ENCODE results near the gene ZNF750. TPM values are rescaled to one million over a fixed set of nuclear protein-coding genes. Genes with fewer than 3 reads are reported as not detected.

Gene ZNF750
- total and polyA plus RNA-seq, 2 experiments from 2014 or later: 0.13 to 0.17 TPM

DNA sequence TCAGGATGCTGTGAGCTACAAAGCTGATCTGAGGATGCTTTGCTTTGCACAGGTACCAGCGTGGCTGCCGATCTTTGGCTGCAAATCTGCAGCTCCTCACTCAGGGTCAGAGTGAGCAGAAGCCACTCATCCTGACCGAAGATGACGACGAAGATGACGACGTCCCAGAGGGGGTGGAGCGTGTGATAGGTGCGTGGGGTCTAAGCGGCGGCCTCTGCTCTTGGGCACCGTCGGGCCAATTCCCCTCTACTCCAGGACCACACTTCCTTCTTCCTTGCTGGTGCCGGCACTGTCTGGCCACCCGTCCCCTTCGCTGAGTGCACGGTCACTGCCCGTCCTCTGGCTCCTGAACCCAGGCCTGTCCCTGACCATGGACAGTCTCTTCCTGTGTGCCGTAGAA, 34.0 kb downstream of the ZNF750 start:
- no peak for ATAC-seq
- Histone ChIP-seq H2AFZ (no peak overlapping the region), H3K27ac (ENCODE audit: low read depth) (no peak overlapping the region), H3K9me2 (ENCODE audit: insufficient read depth) (no peaks in the 10 kb centered on the region), H3K36me3 (ENCODE audit: insufficient read depth) (0 out of 2 replicates have a peak, but pooled peaks cover under 1% of the 10 kb centered on the region), H4K20me1 (replicated peaks; ENCODE audit: insufficient read depth) (no peaks in the 10 kb centered on the region; the same call in none of the 2 replicates), H3K4me1 (ENCODE audit: insufficient read depth) (no peaks in the 10 kb centered on the region), H3K4me2 (no peak overlapping the region), H3K27me3 (ENCODE audit: insufficient read depth) (no peaks in the 10 kb centered on the region), H3F3A (replicated peaks; ENCODE audit: low read depth) (no peaks in the 10 kb centered on the region), H3K4me3 (no peak overlapping the region), H3K79me2 (replicated peaks; ENCODE audit: insufficient read depth) (peaks cover 16% of the 10 kb centered on the region)
- no peak overlapping the region; the same call in 2 of the 3 replicates for H3K4me3 Mint-ChIP-seq
- H3K27ac Mint-ChIP-seq: peak overlapping the region; percentile 89
- peaks cover 20% of the 10 kb centered on the region for H3K9me3 Mint-ChIP-seq
- DNase-seq (ENCODE audit: low spot score): no peak
- peaks cover 43% of the 10 kb centered on the region for H3K36me3 Mint-ChIP-seq (ENCODE audit: low read depth)
- H3K4me1 Mint-ChIP-seq: peaks cover 10% of the 10 kb centered on the region
- TF ChIP-seq STAT1 (IDR thresholded peaks at IDR 0.05; ENCODE audit: unreplicated experiment) (no peak), NANOG (IDR thresholded peaks at IDR 0.05; ENCODE audit: borderline replicate concordance) (no peak), EZH2 (IDR thresholded peaks at IDR 0.05; ENCODE audit: low read depth, unreplicated experiment) (no peak), ZNF331 (CRISPR knock-in tag; IDR thresholded peaks at IDR 0.05; ENCODE audit: low read depth) (no peak), EZH2phosphoT487 (IDR thresholded peaks at IDR 0.05; ENCODE audit: unreplicated experiment) (no peak), ZNF114 (CRISPR knock-in tag; IDR thresholded peaks at IDR 0.05) (no peak), JUNB (IDR thresholded peaks at IDR 0.05; ENCODE audit: unreplicated experiment) (no peak), POLR2AphosphoS5 (IDR thresholded peaks at IDR 0.05; ENCODE audit: low read depth) (no peak)
- TF ChIP-seq, protein P1, sequence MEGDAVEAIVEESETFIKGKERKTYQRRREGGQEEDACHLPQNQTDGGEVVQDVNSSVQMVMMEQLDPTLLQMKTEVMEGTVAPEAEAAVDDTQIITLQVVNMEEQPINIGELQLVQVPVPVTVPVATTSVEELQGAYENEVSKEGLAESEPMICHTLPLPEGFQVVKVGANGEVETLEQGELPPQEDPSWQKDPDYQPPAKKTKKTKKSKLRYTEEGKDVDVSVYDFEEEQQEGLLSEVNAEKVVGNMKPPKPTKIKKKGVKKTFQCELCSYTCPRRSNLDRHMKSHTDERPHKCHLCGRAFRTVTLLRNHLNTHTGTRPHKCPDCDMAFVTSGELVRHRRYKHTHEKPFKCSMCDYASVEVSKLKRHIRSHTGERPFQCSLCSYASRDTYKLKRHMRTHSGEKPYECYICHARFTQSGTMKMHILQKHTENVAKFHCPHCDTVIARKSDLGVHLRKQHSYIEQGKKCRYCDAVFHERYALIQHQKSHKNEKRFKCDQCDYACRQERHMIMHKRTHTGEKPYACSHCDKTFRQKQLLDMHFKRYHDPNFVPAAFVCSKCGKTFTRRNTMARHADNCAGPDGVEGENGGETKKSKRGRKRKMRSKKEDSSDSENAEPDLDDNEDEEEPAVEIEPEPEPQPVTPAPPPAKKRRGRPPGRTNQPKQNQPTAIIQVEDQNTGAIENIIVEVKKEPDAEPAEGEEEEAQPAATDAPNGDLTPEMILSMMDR (conservative IDR thresholded peaks at IDR 0.05; ENCODE audit: low read depth in 2 of 2): no peak
- TF ChIP-seq, protein P2, sequence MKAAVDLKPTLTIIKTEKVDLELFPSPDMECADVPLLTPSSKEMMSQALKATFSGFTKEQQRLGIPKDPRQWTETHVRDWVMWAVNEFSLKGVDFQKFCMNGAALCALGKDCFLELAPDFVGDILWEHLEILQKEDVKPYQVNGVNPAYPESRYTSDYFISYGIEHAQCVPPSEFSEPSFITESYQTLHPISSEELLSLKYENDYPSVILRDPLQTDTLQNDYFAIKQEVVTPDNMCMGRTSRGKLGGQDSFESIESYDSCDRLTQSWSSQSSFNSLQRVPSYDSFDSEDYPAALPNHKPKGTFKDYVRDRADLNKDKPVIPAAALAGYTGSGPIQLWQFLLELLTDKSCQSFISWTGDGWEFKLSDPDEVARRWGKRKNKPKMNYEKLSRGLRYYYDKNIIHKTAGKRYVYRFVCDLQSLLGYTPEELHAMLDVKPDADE (IDR thresholded peaks at IDR 0.05): no peak
- TF ChIP-seq, protein P3, sequence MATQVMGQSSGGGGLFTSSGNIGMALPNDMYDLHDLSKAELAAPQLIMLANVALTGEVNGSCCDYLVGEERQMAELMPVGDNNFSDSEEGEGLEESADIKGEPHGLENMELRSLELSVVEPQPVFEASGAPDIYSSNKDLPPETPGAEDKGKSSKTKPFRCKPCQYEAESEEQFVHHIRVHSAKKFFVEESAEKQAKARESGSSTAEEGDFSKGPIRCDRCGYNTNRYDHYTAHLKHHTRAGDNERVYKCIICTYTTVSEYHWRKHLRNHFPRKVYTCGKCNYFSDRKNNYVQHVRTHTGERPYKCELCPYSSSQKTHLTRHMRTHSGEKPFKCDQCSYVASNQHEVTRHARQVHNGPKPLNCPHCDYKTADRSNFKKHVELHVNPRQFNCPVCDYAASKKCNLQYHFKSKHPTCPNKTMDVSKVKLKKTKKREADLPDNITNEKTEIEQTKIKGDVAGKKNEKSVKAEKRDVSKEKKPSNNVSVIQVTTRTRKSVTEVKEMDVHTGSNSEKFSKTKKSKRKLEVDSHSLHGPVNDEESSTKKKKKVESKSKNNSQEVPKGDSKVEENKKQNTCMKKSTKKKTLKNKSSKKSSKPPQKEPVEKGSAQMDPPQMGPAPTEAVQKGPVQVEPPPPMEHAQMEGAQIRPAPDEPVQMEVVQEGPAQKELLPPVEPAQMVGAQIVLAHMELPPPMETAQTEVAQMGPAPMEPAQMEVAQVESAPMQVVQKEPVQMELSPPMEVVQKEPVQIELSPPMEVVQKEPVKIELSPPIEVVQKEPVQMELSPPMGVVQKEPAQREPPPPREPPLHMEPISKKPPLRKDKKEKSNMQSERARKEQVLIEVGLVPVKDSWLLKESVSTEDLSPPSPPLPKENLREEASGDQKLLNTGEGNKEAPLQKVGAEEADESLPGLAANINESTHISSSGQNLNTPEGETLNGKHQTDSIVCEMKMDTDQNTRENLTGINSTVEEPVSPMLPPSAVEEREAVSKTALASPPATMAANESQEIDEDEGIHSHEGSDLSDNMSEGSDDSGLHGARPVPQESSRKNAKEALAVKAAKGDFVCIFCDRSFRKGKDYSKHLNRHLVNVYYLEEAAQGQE (IDR thresholded peaks at IDR 0.05; ENCODE audit: unreplicated experiment): no peak
- H3K27me3 Mint-ChIP-seq (ENCODE audit: insufficient read depth, low read depth, poor library complexity): peaks cover 11% of the 10 kb centered on the region

Measured in GM23338 (cell line).